ENCODE results near the gene ABLIM1.
A peak's percentile ranks its signal among the peaks of the same experiment; 100 is the strongest.

ABLIM1 gene

GRCh38 chr10:114668375-114669080 is 10.5 kb upstream of the ABLIM1 start:
- no peak for TF ChIP-seq FOXM1 (IDR thresholded peaks at IDR 0.05; ENCODE audit: borderline replicate concordance, low read depth)
- no peak for TF ChIP-seq TEAD4 (IDR thresholded peaks at IDR 0.05)
- TF ChIP-seq CEBPB (IDR thresholded peaks at IDR 0.05) = no peak

- TF ChIP-seq USF1 (IDR thresholded peaks at IDR 0.05) (no peak), MAX (IDR thresholded peaks at IDR 0.05) (no peak), REST (IDR thresholded peaks at IDR 0.05; ENCODE audit: low read depth) (no peak), RAD21 (IDR thresholded peaks at IDR 0.05; ENCODE audit: low read depth) (no peak), CEBPB (IDR thresholded peaks at IDR 0.05) (no peak), ZBTB7A (IDR thresholded peaks at IDR 0.05; ENCODE audit: low read depth) (no peak), FOXM1 (IDR thresholded peaks at IDR 0.05; ENCODE audit: borderline replicate concordance, low read depth) (no peak), TCF12 (IDR thresholded peaks at IDR 0.05; ENCODE audit: low read depth) (no peak), CREB1 (IDR thresholded peaks at IDR 0.05; ENCODE audit: low read depth) (no peak), TEAD4 (IDR thresholded peaks at IDR 0.05) (no peak), NFIC (IDR thresholded peaks at IDR 0.05) (no peak), EGR1 (IDR thresholded peaks at IDR 0.05) (no peak), TAF1 (IDR thresholded peaks at IDR 0.05; ENCODE audit: low read depth) (no peak), EP300 (IDR thresholded peaks at IDR 0.05; ENCODE audit: borderline replicate concordance) (no peak), YY1 (IDR thresholded peaks at IDR 0.05; ENCODE audit: low read depth) (no peak)
Observed at GRCh38 chr10:114665873-114666272, 7.8 kb upstream of the ABLIM1 start.

- TF ChIP-seq RAD21 (IDR thresholded peaks at IDR 0.05; ENCODE audit: low read depth) (no peak), YY1 (IDR thresholded peaks at IDR 0.05; ENCODE audit: low read depth) (no peak), REST (IDR thresholded peaks at IDR 0.05; ENCODE audit: low read depth) (no peak)
Observed at GRCh38 chr10:114665406-114665805, 7.3 kb upstream of the ABLIM1 start.

- no peak for TF ChIP-seq YY1 (IDR thresholded peaks at IDR 0.05; ENCODE audit: low read depth)
- no peak for TF ChIP-seq CEBPB (IDR thresholded peaks at IDR 0.05)
- no peak for TF ChIP-seq MAX (IDR thresholded peaks at IDR 0.05)
- TF ChIP-seq EP300 (IDR thresholded peaks at IDR 0.05; ENCODE audit: borderline replicate concordance) = no peak
- no peak for TF ChIP-seq REST (IDR thresholded peaks at IDR 0.05; ENCODE audit: low read depth)
Observed at GRCh38 chr10:114664127-114664526, 6.1 kb upstream of the ABLIM1 start.

- no peak for TF ChIP-seq FOXM1 (IDR thresholded peaks at IDR 0.05; ENCODE audit: borderline replicate concordance, low read depth)
- peak; percentile 47; the same call in 1 of the 2 replicates for TF ChIP-seq MAX (IDR thresholded peaks at IDR 0.05)
- peak; percentile 29; the same call in 1 of the 2 replicates for TF ChIP-seq TCF12 (IDR thresholded peaks at IDR 0.05; ENCODE audit: low read depth)
- TF ChIP-seq TEAD4 (IDR thresholded peaks at IDR 0.05) = peak; percentile 40
Observed at GRCh38 chr10:114663626-114664025, 5.6 kb upstream of the ABLIM1 start.

Measured in Ishikawa (cell line).